NT2/D1 (cell line): ENCODE measurements around the gene COBLL1.
"Not testable (repeated sequence)": the region's sequence is repeated elsewhere in the genome, so short reads cannot be mapped to it uniquely, and the experiment has no call there.

Source experiments
- SUZ12 ChIP-seq: IDR thresholded peaks from 2 replicates; pipeline ENCODE4 v1.6.1; 2011; ENCODE audit not compliant: insufficient read length, insufficient read depth; ENCODE audit errors: extremely low read depth
- YY1 ChIP-seq: IDR thresholded peaks from 2 replicates; pipeline ENCODE4 v1.6.1; 2011; ENCODE audit not compliant: insufficient read length, insufficient read depth
- ZNF274 ChIP-seq: IDR thresholded peaks from 2 replicates; pipeline ENCODE4 v1.6.1; 2011; ENCODE audit warnings: mild to moderate bottlenecking, low read depth, low read length

- TF ChIP-seq ZNF274, YY1, SUZ12: not testable (repeated sequence)
Observed at GRCh38 chr2:164761201-164761600, 80.4 kb downstream of the COBLL1 start.
